ENCODE measurements around the gene BLNK. TPM values are rescaled to one million over a fixed set of nuclear protein-coding genes. Genes with fewer than 3 reads are reported as not detected.

Gene BLNK
- total RNA-seq, 1 donor from 2014 or later = not detected

DNA sequence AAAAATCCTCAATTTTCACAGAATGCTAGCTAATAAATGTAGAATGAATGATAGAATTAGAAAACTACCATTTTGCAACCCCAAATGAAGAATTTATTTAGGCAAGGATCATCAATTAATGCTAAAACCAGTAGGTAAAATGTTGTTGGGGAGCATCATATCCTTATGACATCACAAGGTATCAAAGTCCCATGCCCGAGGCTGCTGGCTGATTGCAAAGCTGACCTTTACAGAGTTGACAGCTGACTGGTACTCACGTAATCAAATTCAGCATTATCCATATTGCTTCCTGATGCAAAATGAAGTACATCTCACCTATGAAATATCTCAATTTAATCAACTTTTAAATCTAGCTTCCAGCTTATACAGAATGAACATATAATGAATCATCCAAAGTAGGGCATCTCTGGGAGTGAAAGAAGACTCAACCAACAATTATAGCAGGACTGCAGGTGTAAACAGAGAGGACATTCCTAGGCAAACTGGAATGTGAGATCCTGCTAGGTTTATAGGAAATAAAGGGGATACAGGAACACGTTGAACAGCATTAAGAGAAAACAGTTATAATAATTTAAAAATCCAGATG is 10.2 kb upstream of the BLNK start:
- DNase-seq (ENCODE audit: low spot score) = no peak
- Mint-ChIP-seq H3K36me3 (ENCODE audit: low read depth) (no peaks in the 10 kb centered on the region), H3K4me1 (ENCODE audit: low read depth) (no peaks in the 10 kb centered on the region), H3K9me3 (no peaks in the 10 kb centered on the region), H3K27me3 (ENCODE audit: insufficient read depth) (peaks cover 5% of the 10 kb centered on the region), H3K4me3 (no peak overlapping the region), H3K27ac (no peak overlapping the region)
- intact Hi-C loops (cut with micrococcal nuclease) = no loop called here

DNA sequence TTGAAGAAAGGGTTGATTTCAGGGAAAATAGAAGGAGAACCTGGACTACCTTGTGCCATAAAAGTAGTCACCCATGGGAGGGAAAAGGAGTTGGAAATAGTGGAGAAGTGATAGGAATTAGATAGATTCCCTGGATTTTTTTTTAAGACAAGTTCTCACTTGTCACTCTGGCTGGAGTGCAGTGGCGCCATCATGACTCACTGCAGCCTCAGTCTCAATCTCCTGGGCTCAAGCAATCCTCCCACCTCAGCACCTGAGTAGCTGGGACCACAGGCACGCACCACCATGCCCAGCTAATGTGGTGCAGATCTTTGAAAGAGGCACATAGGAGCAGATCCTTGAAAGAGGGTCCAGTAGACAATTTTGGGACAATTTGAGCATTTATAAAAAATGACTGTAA is 9.5 kb upstream of the BLNK start:
- Mint-ChIP-seq H3K4me1 (ENCODE audit: low read depth) (no peaks in the 10 kb centered on the region), H3K9me3 (no peaks in the 10 kb centered on the region), H3K27ac (no peak overlapping the region), H3K4me3 (no peak overlapping the region), H3K36me3 (ENCODE audit: low read depth) (no peaks in the 10 kb centered on the region), H3K27me3 (ENCODE audit: insufficient read depth) (peaks cover 6% of the 10 kb centered on the region)
- intact Hi-C loops (cut with micrococcal nuclease) = no loop called here
- DNase-seq (ENCODE audit: low spot score) = no peak

DNA sequence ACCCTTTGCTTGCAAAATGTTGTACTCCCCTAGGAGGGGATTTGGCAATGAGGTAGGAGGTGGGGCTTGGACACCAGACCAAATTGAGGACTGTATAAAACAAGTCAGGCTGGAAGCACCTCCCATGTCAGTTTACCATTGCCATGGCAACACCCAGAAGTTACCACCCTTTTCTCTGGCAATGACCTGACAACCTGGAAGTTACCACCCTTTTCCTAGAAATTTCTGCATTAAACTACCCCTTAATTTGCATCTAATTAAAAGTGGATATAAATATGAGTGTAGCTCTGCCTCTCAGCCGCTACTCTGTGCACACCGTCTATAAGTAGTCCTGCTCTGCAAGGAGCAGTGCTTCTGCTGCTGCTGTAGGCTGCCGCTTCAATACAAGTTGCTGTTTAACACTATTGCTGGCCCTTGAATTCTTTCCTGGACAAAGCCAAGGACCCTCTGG is 7.8 kb upstream of the BLNK start:
- H3K27me3 Mint-ChIP-seq (ENCODE audit: insufficient read depth) = peaks cover 6% of the 10 kb centered on the region
- no peaks in the 10 kb centered on the region for H3K9me3 Mint-ChIP-seq
- H3K4me3 Mint-ChIP-seq = no peak overlapping the region
- H3K4me1 Mint-ChIP-seq (ENCODE audit: low read depth) = no peaks in the 10 kb centered on the region
- no peaks in the 10 kb centered on the region for H3K36me3 Mint-ChIP-seq (ENCODE audit: low read depth)
- no peak overlapping the region for H3K27ac Mint-ChIP-seq
- DNase-seq (ENCODE audit: low spot score) = no peak
- intact Hi-C loops (cut with micrococcal nuclease) = no loop called here

DNA sequence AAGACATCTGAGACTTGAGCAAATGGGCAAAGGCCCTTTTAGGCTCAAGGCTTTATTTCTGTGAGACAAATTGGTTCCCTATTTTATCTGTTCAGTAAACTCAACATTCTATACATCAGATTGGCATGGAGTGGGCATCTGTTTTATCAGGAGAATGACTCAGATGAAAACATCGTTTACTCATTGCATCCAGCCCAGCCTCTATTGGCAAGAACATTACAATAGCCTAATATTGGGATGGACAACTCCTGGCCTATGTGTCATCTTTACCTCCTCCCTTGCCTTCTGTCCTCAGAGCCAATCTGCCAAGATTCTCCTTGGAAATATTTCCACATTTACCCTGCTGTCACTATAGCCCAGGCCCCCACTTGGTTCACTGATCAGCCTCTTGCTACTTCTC is 5.5 kb upstream of the BLNK start:
- intact Hi-C loops (cut with micrococcal nuclease) = no loop called here
- Mint-ChIP-seq H3K4me1 (ENCODE audit: low read depth) (no peaks in the 10 kb centered on the region), H3K27ac (no peak overlapping the region), H3K9me3 (no peaks in the 10 kb centered on the region), H3K36me3 (ENCODE audit: low read depth) (no peaks in the 10 kb centered on the region), H3K27me3 (ENCODE audit: insufficient read depth) (peaks cover 17% of the 10 kb centered on the region), H3K4me3 (no peak overlapping the region)
- DNase-seq (ENCODE audit: low spot score) = no peak

DNA sequence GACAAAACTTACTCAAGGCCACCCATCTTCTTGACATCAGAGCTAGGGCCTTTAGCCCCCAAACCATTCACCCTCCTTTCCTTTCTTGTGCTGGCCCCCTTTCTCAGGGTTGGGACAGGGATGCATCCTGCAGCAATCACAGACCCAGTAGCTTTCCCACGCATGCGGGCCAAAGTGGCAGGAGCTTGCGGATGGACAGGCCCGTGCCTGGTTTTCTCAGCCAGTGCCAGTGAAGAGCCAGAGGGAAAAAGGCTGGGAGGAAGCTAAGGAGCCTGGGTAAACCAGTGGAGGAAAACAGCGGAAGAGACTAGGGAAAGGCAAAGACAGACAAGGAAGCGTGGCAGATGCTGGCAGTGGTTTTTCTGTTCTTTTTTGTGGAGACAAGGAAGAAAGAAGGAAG is 5.1 kb upstream of the BLNK start:
- no peak overlapping the region for H3K4me3 Mint-ChIP-seq
- peaks cover 17% of the 10 kb centered on the region for H3K27me3 Mint-ChIP-seq (ENCODE audit: insufficient read depth)
- no peaks in the 10 kb centered on the region for H3K9me3 Mint-ChIP-seq
- intact Hi-C loops (cut with micrococcal nuclease) = no loop called here
- H3K4me1 Mint-ChIP-seq (ENCODE audit: low read depth) = no peaks in the 10 kb centered on the region
- DNase-seq (ENCODE audit: low spot score) = no peak
- no peaks in the 10 kb centered on the region for H3K36me3 Mint-ChIP-seq (ENCODE audit: low read depth)
- no peak overlapping the region for H3K27ac Mint-ChIP-seq

DNA sequence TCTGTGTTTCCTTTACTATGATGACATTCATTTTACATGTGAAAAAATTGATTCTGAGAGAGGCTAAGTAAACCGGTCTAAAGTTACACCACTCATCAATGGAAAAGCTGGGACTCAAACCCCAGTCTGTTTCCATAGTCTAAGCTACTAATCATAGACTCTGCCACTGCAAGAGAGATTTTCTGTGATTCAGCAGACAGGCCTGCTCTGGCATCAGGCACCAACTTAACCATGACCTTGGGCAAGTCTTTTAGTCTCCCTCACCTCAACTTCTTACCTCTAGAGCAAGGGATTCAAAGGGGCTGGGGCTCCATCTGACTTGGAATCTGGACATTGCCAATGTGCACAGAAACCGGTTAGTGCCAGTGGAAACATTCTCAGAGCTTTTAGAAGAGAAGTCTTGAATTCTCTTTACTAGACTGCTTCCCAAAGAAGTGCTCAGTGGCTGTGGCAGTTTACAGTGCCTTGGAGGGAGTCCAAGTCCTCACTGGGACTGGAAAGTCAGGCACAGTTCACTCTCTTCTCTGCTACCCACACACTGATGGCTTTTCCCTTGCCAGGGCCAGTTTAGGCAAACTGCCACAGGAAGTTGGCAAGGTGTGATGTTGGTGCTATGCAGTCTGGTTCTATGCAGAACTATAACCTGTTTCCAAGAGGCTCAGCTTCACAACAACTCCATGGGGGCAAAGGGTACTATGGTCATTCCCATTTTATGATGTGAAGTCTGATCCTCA is 4.5 kb upstream of the BLNK start:
- no peaks in the 10 kb centered on the region for H3K4me1 Mint-ChIP-seq (ENCODE audit: low read depth)
- H3K27me3 Mint-ChIP-seq (ENCODE audit: insufficient read depth) = peaks cover 17% of the 10 kb centered on the region
- H3K27ac Mint-ChIP-seq = no peak overlapping the region
- intact Hi-C loops (cut with micrococcal nuclease) = no loop called here
- H3K4me3 Mint-ChIP-seq = no peak overlapping the region
- DNase-seq (ENCODE audit: low spot score) = no peak
- H3K36me3 Mint-ChIP-seq (ENCODE audit: low read depth) = no peaks in the 10 kb centered on the region
- no peaks in the 10 kb centered on the region for H3K9me3 Mint-ChIP-seq

DNA sequence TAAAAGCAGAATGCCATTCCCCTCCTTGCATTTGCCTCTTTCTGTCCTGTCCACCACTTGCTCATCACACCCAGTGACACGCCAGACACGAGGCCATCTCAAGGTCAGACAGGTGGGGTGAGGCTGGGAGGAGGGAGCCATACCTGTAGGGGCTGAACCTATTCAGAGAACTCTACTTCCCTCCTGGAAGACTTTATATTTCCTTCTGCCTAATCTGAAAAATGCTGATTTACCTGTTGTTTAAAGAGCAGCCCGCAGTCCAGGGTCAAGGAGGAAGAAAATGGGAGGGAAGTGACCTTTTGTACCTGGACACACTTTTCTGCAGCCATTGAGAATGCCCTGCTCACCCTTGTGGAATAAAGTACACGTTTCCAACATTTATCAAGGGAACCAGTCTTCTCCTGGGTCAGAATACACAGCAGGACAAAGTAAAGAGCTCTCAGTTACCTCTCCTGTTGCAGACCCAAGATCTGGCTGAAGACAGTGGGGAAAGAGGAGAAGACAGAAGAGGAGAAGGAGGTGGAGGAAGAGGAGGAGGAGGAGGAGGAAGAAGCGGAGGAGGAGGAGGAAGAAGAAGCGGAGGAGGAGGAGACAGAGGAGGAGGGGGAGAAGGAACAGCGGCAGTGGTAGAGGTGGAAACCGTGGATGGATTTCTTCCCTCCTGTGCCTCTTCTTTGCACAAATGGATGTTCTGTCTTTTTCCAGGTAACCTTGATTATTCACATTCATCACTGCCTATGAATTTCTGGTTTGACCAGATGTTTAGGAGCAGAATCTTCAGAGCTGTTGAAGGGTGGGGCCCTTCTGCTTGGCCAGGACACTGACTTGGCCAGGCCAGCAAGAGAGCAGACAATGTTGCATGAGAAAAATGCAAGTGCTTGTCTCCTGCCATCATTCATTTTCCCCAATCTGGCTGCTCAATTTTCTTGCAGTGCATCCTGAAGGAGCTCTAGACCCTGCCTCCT is 1.2 kb upstream of the BLNK start:
- Mint-ChIP-seq H3K4me1 (ENCODE audit: low read depth) (no peaks in the 10 kb centered on the region), H3K36me3 (ENCODE audit: low read depth) (no peaks in the 10 kb centered on the region), H3K9me3 (no peaks in the 10 kb centered on the region), H3K27ac (no peak overlapping the region), H3K27me3 (ENCODE audit: insufficient read depth) (peaks cover 19% of the 10 kb centered on the region), H3K4me3 (no peak overlapping the region)
- no peak for DNase-seq (ENCODE audit: low spot score)
- intact Hi-C loops (cut with micrococcal nuclease) = no loop called here

DNA sequence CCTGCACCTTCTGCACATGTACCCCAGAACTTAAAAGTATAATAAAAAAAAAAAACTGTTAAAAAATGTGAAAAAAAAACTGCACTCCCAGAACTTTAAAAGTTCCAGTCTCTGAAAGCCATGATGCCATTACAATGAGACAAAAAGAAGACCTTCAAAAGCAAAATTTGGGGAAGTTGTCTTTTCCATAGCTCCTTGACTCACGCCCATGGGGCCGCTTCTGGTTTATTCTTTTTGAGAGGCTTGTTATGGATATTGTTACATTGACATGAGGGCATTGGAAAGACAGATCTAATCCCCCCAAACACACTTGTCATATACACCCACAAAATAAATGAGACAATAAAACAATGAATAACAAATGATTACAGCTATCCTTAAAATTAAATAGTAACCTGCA is 798 bp downstream of the BLNK start:
- DNase-seq (ENCODE audit: low spot score) = no peak
- H3K27me3 Mint-ChIP-seq (ENCODE audit: insufficient read depth) = peaks cover 23% of the 10 kb centered on the region
- H3K27ac Mint-ChIP-seq = no peak overlapping the region
- H3K9me3 Mint-ChIP-seq = no peaks in the 10 kb centered on the region
- H3K36me3 Mint-ChIP-seq (ENCODE audit: low read depth) = no peaks in the 10 kb centered on the region
- intact Hi-C loops (cut with micrococcal nuclease) = no loop called here
- H3K4me3 Mint-ChIP-seq = no peak overlapping the region
- no peaks in the 10 kb centered on the region for H3K4me1 Mint-ChIP-seq (ENCODE audit: low read depth)

DNA sequence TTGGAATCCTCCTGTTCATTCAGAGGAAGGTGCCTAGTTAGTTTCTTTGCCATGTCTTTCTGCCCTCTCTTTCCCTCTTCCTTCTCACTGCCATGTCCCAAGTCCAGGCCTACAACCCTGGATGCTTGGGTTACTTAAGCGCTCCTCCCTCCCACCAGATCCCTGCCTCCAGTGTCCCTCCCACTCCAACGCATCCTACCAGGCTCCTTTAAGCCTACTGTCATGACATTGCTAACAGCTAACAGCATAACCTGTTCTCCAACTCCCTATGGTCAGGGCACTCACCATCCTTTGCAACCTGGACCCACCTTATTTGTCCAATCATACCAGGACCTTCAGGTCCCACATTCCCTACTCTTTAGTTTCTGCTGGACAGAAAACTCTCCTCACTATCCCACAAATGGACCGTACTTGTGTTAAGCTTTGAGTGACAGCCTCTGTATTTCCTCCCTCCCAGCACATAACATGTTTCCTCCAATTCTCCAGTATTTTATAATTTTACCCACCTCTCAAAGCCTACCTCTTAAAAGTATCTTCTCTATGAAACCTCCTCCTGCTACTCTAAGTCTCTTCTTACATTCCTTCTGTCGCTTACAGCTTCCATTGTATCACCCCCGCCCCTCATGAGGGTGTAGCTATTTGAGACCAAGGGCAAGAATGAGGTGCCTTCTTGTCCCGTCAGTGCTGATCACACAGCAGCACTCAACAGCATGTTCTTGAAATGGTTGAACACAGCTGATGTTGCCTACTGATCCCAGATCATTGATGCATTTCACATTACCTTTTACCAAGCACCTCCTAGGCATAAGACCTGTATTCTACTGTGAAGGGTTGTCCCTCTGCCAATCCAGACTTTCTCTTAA is 1.7 kb downstream of the BLNK start:
- Mint-ChIP-seq H3K36me3 (ENCODE audit: low read depth) (no peaks in the 10 kb centered on the region), H3K4me3 (no peak overlapping the region), H3K27me3 (ENCODE audit: insufficient read depth) (peaks cover 23% of the 10 kb centered on the region), H3K9me3 (no peaks in the 10 kb centered on the region), H3K27ac (no peak overlapping the region), H3K4me1 (ENCODE audit: low read depth) (no peaks in the 10 kb centered on the region)
- no peak for DNase-seq (ENCODE audit: low spot score)
- intact Hi-C loops (cut with micrococcal nuclease) = no loop called here

DNA sequence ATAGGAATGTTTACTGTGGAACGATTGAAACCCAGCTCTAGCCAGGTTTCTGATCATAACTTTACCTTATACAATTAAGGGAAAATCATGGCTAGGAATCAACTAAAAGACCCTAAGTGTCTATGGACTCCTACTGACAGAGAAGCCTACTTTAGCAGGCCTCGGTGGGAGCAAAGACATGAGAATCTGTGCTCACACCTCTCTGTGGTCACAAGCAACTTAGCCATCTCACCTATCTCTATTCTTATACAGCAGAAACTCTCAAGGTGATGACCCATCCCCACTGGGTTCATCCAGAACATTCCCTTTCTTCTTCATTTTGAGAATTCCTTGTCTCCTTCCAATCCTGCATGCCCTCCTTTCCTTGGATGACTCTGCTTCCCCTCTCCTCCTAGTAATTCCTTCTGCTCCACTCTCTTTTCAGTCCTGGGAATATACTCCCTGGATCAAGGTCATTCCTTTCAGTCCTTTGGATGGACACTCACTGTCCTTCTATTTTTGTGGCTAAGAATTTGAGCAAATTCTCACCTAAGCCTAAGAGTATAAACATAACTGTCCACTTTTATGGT is 2.9 kb downstream of the BLNK start:
- Mint-ChIP-seq H3K36me3 (ENCODE audit: low read depth) (no peaks in the 10 kb centered on the region), H3K4me3 (no peak overlapping the region), H3K9me3 (no peaks in the 10 kb centered on the region), H3K4me1 (ENCODE audit: low read depth) (no peaks in the 10 kb centered on the region), H3K27me3 (ENCODE audit: insufficient read depth) (peaks cover 23% of the 10 kb centered on the region), H3K27ac (no peak overlapping the region)
- intact Hi-C loops (cut with micrococcal nuclease) = no loop called here
- DNase-seq (ENCODE audit: low spot score) = no peak

DNA sequence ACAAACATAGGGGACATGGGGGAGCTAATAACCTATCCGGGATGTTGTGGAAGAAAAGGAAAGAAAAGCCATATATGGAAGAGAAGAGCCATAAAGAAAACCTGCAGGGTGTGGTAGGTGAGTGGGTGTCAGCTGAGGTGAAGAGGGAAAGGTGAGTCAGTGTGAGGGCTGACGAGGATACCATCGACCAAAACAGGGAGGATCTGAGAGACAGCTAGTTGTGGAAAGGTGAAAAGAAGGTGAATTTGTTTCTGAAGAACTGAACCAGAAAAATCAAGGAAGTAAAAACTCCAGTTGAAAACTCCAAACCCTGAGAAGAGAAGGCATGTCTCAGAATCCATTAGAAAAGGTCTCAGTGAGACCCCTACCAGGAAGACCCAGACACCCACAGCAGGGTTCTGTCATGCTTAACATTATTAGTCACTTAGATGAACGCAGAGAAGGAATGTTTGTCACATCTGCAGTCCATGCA is 4.1 kb downstream of the BLNK start:
- DNase-seq (ENCODE audit: low spot score) = no peak
- Mint-ChIP-seq H3K27ac (no peak overlapping the region), H3K27me3 (ENCODE audit: insufficient read depth) (peaks cover 13% of the 10 kb centered on the region), H3K4me1 (ENCODE audit: low read depth) (no peaks in the 10 kb centered on the region), H3K36me3 (ENCODE audit: low read depth) (no peaks in the 10 kb centered on the region), H3K9me3 (no peaks in the 10 kb centered on the region), H3K4me3 (no peak overlapping the region)
- intact Hi-C loops (cut with micrococcal nuclease) = no loop called here

DNA sequence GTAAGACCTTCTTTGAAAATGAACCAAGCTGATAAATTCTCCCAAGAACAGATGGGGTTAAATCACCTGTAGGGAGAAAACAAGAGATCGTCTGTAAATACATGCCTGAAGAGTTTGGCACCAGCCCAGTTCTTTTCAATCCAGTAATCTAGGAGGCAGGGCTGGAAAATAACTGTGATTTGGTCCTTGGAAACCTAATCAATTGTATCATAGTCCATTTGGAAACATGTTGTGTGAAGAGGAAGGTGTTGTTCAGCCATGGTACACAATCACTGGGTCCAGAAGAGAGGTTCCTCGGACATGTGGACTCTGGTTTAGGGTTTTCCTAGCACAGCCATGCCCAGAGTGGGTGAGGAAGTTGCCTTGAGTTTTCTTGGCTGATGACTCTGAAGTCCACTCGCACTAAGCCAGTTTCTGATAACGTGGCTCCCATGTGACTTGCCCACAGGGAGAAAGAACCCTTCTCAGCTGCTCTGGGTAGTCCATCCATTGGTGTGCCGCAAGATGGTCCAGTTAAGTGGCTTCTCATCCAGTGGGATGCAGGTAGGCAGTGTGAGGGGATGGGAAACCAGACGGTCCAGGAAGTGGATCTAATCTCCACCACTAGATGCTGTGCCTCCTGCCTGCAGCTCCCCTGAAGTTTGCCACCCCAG is 5.1 kb downstream of the BLNK start:
- Mint-ChIP-seq H3K4me3 (no peak overlapping the region), H3K4me1 (ENCODE audit: low read depth) (no peaks in the 10 kb centered on the region), H3K9me3 (no peaks in the 10 kb centered on the region), H3K27ac (no peak overlapping the region), H3K27me3 (ENCODE audit: insufficient read depth) (peaks cover 12% of the 10 kb centered on the region), H3K36me3 (ENCODE audit: low read depth) (no peaks in the 10 kb centered on the region)
- intact Hi-C loops (cut with micrococcal nuclease) = no loop called here
- DNase-seq (ENCODE audit: low spot score) = no peak
